OCI-LY1 (cell line): Measurements from ENCODE around the gene RAB12.

ENCODE experiments used
- H2AFZ ChIP-seq: fragments of 200-600 bp; sonication (generic), shearing (Covaris generic); 2 replicates; pipeline ENCODE4 v1.6.0; 2014; ENCODE audit warnings: antibody characterized with exemption, mild to moderate bottlenecking, low read length
- H3F3A ChIP-seq: fragments of 200-600 bp; sonication (generic), shearing (Covaris generic); 2 replicates; pipeline ENCODE4 v1.6.0; 2014; ENCODE audit warnings: mild to moderate bottlenecking, antibody characterized with exemption, low read length, moderate library complexity; ENCODE audit not compliant: insufficient read depth
- H3K27ac ChIP-seq: fragments of 200-600 bp; sonication (generic); 2 replicates; pipeline ENCODE4 v1.5.1; 2014; ENCODE audit warnings: low read length, mixed run types, mild to moderate bottlenecking, low read depth; ENCODE audit not compliant: poor library complexity, severe bottlenecking
- H3K27me3 ChIP-seq: fragments of 200-600 bp; sonication (generic); 2 replicates; pipeline ENCODE4 v1.6.0; 2014; ENCODE audit warnings: antibody characterized with exemption, mild to moderate bottlenecking, low read length, moderate library complexity; ENCODE audit not compliant: insufficient read depth
- H3K36me3 ChIP-seq: fragments of 200-600 bp; sonication (generic); 2 replicates; pipeline ENCODE4 v1.6.1; 2014; ENCODE audit warnings: mild to moderate bottlenecking, antibody characterized with exemption, low read length, moderate library complexity, mixed read lengths; ENCODE audit not compliant: insufficient read depth
- H3K4me1 ChIP-seq: fragments of 200-600 bp; sonication (generic); 2 replicates; pipeline ENCODE4 v1.5.1; 2014; ENCODE audit warnings: mild to moderate bottlenecking, low read length, moderate library complexity; ENCODE audit not compliant: insufficient read depth, severe bottlenecking
- H3K4me2 ChIP-seq: fragments of 200-600 bp; sonication (generic), shearing (Covaris generic); 2 replicates; pipeline ENCODE4 v1.6.1; 2014; ENCODE audit warnings: low read length
- H3K4me3 ChIP-seq: fragments of 200-600 bp; sonication (generic); 2 replicates; pipeline ENCODE4 v1.5.1; 2014; ENCODE audit warnings: low read length, low read depth, mild to moderate bottlenecking, mixed read lengths; ENCODE audit not compliant: poor library complexity, severe bottlenecking
- H3K79me2 ChIP-seq: fragments of 200-600 bp; shearing (Covaris generic); 2 replicates; pipeline ENCODE4 v1.6.1; 2016; ENCODE audit warnings: mixed run types, low read length, mixed read lengths; ENCODE audit not compliant: insufficient read depth
- H3K9ac ChIP-seq: fragments of 200-600 bp; sonication (generic), shearing (Covaris generic); 2 replicates; pipeline ENCODE4 v1.6.1; 2014; ENCODE audit warnings: mild to moderate bottlenecking, low read length, mixed read lengths
- H3K9me2 ChIP-seq: fragments of 200-600 bp; sonication (generic), shearing (Covaris generic); 2 replicates; pipeline ENCODE4 v1.6.1; 2014; ENCODE audit warnings: low read depth, mild to moderate bottlenecking, low read length, mixed read lengths
- H3K9me3 ChIP-seq: fragments of 200-600 bp; shearing (Covaris generic); 2 replicates; pipeline ENCODE4 v1.6.1; 2014; ENCODE audit warnings: low read length, mixed read lengths
- H4K20me1 ChIP-seq: fragments of 200-600 bp; sonication (generic), shearing (Covaris generic); 2 replicates; pipeline ENCODE4 v1.6.0; 2016; ENCODE audit warnings: mild to moderate bottlenecking, low read length; ENCODE audit not compliant: insufficient read depth
- CTCF ChIP-seq: fragments of 200-600 bp; sonication (generic), shearing (Covaris generic); IDR thresholded peaks from 2 replicates; pipeline ENCODE4 v1.5.1; 2017; ENCODE audit warnings: mild to moderate bottlenecking, antibody characterized with exemption, low read length, moderate library complexity, mixed read lengths
- EZH2 ChIP-seq: fragments of 200-600 bp; sonication (generic), shearing (Covaris generic); IDR thresholded peaks from 2 replicates; pipeline ENCODE4 v1.8.0; 2017; ENCODE audit warnings: borderline replicate concordance, mixed run types, mild to moderate bottlenecking, antibody characterized with exemption, low read length, moderate library complexity, mixed read lengths

The RAB12 gene

GRCh38 chr18:8654503-8655451 lies 45.5 kb downstream of the RAB12 start:
- Histone ChIP-seq H4K20me1 (no peaks in the 10 kb centered on the region), H3K4me3 (no peak overlapping the region), H3K4me1 (no peaks in the 10 kb centered on the region), H3K27me3 (no peaks in the 10 kb centered on the region), H3K36me3 (no peaks in the 10 kb centered on the region), H3K9ac (no peak overlapping the region), H3K27ac (no peak overlapping the region), H3K4me2 (no peak overlapping the region), H3K79me2 (no peaks in the 10 kb centered on the region), H2AFZ (no peak overlapping the region), H3F3A (no peaks in the 10 kb centered on the region), H3K9me3 (no peaks in the 10 kb centered on the region), H3K9me2 (no peaks in the 10 kb centered on the region)
- peak; percentile 83 for TF ChIP-seq CTCF
- no peak for TF ChIP-seq EZH2

DNA sequence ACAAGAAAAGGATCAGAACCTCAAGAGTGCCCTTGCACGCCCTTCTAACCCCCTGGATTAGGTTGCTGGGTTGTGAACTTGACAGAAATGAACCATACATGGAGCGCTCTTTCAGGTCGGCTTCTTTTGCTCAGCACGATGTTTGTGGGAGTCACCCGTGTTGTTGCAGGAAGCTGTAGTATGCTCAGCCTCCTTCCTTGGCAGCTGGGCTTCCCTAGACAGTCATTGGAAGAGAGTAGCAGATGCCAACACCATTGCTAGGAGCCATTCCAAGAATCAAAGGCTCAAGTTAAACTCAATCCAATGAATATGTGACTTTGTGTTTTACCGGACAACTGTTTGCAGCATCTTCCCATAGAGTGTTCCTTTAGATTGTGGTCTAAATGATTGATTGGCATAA lies 47.0 kb downstream of the RAB12 start:
- Histone ChIP-seq H3K79me2 (no peaks in the 10 kb centered on the region), H3K4me2 (no peak overlapping the region), H3K4me3 (no peak overlapping the region), H3F3A (no peaks in the 10 kb centered on the region), H3K27ac (no peak overlapping the region), H3K36me3 (no peaks in the 10 kb centered on the region), H3K27me3 (no peaks in the 10 kb centered on the region), H3K9me3 (no peaks in the 10 kb centered on the region), H2AFZ (no peak overlapping the region), H3K4me1 (peaks cover 5% of the 10 kb centered on the region), H3K9ac (no peak overlapping the region), H4K20me1 (no peaks in the 10 kb centered on the region), H3K9me2 (no peaks in the 10 kb centered on the region)
- TF ChIP-seq CTCF: no peak
- no peak for TF ChIP-seq EZH2

GRCh38 chr18:8657050-8657820 lies 48.0 kb downstream of the RAB12 start:
- Histone ChIP-seq H3K79me2 (no peaks in the 10 kb centered on the region), H2AFZ (no peak overlapping the region), H3F3A (no peaks in the 10 kb centered on the region), H3K9ac (no peak overlapping the region), H3K27me3 (no peaks in the 10 kb centered on the region), H3K9me3 (no peaks in the 10 kb centered on the region), H3K4me1 (peaks cover 15% of the 10 kb centered on the region), H3K9me2 (no peaks in the 10 kb centered on the region), H3K36me3 (no peaks in the 10 kb centered on the region), H3K4me2 (no peak overlapping the region), H3K4me3 (no peak overlapping the region), H3K27ac (no peak overlapping the region), H4K20me1 (no peaks in the 10 kb centered on the region)
- TF ChIP-seq CTCF: no peak
- no peak for TF ChIP-seq EZH2
